Bone marrow (tissue), 2 donors: ENCODE results near the gene THAP6.
"Not testable (repeated sequence)": the region's sequence is repeated elsewhere in the genome, so short reads cannot be mapped to it uniquely, and the experiment has no call there.

Experiments
- DNase-seq, 2 donors: peaks; one replicate each; lab custom pipeline; 2025; lab: John Stamatoyannopoulos, UW

The THAP6 gene

DNA sequence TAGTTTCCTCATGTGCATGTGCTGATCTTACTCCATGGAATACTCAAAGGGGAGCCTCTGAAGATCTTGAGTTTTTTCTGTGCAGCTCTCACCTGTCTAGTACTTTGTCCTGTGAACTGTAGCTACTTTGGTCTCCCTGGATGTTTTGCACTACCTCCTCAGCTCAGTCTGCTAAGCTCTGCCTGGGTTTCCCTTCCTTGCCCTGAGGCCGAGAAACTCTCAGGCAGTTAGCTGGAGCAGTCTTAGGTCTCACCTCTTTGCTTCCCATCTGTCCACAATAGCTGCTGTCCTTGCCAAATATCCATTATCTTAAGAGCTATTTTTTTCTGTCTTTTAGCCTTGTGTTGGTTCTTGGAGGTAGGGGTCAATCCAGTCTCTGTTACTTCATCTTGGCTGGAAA is 11.6 kb downstream of the THAP6 start:
- no peak for DNase-seq

- no peak for DNase-seq
Measured at GRCh38 chr4:75527482-75527881, 13.2 kb downstream of the THAP6 start.

GRCh38 chr4:75530556-75531322 is 16.5 kb downstream of the THAP6 start:
- DNase-seq, result no peak

DNA sequence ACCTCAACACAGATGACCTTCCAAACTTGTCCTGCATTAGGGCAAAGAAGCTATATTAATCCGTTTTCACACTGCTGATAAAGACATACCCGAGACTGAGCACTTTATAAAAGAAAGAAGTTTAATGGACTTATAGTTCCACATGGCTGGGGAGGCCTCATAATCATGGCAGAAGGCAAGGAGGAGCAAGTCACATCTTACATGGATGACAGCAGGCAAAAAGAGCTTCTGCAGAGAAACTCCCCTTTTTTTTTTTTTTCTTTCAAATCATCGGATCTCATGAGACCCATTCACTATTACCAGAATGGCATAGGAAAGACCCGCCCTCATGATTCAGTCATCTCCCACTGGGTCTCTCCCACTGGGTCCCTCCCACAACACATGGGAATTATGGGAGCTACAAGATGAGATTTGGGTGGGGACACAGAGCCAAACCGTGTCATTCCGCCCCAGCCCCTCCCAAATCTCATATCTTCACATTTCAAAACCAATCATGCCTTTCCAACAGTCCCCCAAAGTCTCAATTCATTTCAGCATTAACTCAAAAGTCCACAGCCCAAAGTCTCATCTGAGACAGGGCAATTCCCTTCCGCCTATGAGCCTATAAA is 17.4 kb downstream of the THAP6 start:
- not testable (repeated sequence) for DNase-seq

GRCh38 chr4:75533339-75533887 is 19.1 kb downstream of the THAP6 start:
- DNase-seq, result not testable (repeated sequence)

DNA sequence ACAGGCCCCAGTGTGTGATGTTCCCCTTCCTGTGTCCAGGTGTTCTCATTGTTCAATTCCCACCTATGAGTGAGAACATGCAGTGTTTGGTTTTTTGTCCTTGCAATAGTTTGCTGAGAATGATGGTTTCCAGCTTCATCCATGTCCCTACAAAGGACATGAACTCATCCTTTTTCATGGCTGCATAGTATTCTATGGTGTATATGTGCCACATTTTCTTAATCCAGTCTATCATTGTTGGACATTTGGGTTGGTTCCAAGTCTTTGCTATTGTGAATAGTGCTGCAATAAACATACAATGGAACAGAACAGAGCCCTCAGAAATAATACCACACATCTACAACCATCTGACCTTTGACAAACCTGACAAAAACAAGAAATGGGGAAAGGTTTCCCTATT is 19.7 kb downstream of the THAP6 start:
- not testable (repeated sequence) for DNase-seq

DNA sequence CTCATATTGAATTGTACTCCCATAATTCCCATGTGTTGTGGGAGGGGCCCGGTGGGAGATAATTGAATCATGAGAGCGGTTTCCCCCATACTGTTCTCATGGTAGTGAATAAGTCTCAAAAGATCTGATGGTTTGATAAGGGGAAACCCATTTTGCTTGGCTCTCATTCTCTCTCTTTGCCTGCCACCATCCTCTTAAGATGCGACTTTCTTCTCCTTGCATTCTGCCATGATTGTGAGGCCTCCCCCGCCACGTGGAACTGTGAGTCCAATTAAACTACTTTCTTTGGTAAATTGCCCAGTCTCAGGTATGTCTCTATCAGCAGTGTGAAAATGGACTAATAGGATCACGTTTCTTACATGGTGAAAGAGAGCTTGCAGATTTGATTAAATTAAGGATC is 23.0 kb downstream of the THAP6 start:
- DNase-seq, result not testable (repeated sequence)

DNA sequence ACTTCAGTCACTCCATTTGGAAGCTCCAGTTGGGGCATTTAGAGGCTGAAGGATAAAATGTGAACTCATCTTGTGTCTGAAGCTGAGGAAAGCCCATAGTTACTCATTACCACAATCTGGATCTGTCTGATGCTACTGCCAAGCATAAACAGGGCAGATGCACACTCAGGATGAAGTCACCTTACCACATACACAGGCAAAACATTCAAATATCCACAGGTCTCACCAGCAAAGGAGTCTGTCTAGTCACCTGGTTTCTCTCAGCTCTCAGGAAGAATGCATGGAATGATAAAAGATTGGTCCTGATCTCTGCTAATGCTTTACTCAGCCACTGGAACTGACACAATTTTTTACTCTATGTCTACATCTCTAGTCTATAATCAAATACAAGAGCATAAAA is 28.6 kb downstream of the THAP6 start:
- no peak for DNase-seq

DNA sequence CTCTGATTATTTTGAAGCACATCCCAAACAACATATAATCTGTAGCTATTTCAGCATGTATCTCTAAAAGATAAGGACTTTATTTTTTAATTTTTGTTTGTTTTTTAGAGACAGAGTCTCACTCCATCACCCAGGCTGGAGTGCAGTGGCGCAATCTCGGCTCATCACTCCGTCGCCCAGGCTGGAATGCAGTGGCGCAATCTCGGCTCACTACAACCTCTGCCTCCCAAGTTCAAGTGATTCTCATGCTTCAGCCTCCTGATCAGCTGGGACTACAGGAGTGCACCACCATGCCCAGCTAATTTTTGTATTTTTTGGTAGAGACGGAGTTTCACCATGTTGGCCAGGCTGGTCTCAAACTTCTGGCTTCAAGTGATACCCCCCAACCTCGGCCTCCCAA is 29.9 kb downstream of the THAP6 start:
- DNase-seq, result not testable (repeated sequence)

DNA sequence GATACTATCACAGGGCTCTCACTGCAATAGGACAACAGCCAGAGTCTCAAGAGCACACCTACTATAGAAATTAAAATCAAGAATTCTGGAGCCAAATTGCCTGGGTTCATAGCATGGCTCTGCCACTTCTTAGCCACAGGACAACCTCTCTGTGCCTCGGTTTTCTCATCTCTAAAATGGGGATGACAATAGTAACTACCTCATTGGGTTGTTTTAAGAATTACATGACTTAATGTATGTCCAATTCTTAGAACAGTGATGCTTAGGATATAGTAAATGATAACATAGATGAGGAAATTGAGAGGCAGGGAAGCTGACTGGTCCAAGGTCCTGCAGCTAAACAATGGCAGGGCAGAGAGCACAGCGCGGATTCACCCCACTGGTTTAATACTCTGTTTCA is 30.6 kb downstream of the THAP6 start:
- DNase-seq, result no peak

- no peak for DNase-seq
Measured at GRCh38 chr4:75545526-75545925, 31.3 kb downstream of the THAP6 start.

- no peak for DNase-seq
Measured at GRCh38 chr4:75547647-75548387, 33.5 kb downstream of the THAP6 start.

GRCh38 chr4:75549019-75549418 is 34.7 kb downstream of the THAP6 start:
- DNase-seq, result no peak

DNA sequence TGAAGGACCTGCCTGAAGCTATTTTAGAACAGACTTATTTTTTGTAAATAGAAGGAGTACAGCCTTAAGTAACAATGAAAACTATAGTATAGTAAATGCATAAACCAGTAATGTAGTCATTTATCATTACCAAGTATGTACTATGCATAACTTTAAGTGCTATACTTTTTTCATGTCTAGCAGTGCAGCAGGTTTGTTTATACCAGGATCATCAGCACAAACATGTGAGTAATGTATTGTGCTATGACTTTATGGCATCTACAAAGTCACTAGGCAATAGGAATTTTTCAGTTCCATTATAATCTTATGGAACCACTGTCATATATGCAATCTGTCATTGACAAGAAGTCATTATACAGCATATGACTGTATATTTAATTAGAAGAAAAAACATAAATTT is 38.2 kb downstream of the THAP6 start:
- DNase-seq, result no peak

DNA sequence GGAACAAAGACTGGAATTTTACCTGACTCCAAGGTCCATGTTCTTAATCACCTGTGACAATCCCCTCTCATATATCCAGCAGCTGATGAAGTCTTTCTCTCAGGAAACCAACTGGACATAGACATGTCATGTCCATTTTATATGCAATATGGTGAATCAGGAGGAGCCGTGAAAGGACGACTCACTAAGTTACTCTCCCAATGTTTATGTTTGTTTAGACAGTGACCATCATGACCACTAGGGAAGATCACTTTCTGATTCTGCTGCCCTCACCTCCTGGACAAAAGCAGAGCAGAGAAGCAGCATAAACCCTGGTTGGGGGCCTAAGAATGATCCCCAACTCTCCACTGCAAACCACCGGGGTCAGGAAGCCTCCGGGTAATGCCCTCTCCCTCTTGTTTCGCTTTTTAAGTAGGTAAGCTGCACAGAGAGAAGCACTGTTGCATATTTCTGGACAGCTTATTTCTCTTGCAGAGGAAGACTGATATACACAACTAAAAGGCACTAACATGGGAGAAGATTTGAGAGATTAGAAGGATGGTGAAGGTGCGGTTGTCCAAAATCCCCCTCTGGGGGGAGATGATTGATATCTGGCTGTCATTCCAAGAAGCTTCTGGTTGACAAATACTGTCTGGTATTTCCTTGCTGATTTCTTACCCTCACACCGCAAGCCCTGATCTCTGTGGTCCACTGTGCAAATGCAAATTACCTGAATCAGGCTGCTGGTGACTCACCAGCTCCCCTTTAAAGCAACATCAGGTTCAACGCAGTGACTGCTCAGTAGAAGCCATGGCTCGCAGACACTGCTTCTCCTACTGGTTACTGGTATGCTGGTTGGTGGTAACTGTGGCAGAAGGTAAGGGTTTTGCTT is 41.3 kb downstream of the THAP6 start, which contains the start of gene ODAPH:
Gene ODAPH (plus strand): TSS at position 773 of the 871 bp plus-strand sequence. CDS start 17 bp downstream, at position 790.
- DNase-seq, result no peak

GRCh38 chr4:75557696-75558095 is 43.4 kb downstream of the THAP6 start:
- no peak for DNase-seq

DNA sequence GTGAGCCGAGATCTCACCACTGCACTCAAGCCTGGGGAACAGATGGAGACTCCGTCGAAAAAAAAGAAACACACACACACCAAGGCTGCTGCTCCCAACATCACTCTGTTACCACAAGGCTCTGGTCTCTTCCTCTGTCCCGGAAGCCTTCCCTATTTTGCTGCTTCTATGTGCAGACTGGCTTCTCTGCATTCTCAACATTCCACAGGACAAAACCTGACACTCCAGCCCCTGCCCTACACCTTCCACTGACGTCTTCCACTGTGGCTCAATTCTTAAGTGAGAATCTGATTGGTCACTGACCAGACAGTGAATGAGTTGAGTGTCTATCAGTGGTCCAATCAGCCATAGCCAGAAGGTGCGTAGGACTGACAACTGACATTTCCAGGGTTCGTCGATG is 47.5 kb downstream of the THAP6 start:
- DNase-seq, result no peak

DNA sequence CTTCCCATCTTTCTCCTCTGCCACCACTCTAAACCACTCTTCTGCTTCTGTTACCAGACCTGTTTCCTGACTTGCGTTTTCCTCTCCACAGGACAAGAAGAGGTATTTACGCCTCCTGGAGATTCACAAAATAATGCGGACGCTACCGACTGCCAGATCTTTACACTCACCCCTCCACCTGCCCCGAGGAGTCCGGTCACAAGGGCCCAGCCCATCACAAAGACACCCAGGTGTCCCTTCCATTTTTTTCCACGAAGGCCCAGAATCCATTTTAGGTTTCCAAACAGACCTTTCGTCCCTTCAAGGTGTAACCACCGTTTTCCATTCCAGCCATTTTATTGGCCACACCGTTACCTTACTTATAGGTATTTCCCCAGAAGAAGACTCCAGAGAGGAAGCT is 49.8 kb downstream of the THAP6 start:
- DNase-seq, result no peak

DNA sequence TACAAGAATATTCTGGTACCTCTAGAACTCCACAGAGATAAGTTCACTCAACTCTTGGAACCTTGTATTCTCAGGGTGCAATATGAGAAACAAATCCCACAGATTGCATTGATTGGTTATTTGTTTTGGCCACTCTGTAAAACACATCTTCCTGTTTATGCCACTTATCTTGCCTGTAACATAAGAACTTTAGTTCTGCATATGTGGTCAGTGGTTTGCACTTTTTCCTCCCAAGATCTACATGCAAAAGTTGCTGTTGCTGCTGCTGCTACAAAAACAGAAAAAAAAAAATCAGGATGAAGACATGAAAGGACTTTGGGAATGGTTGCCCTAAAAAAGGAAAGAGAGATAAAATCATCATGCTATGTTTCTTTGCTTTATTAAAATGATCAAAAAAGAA is 51.2 kb downstream of the THAP6 start:
- DNase-seq, result no peak

- no peak for DNase-seq
Measured at GRCh38 chr4:75566911-75567310, 52.6 kb downstream of the THAP6 start.

DNA sequence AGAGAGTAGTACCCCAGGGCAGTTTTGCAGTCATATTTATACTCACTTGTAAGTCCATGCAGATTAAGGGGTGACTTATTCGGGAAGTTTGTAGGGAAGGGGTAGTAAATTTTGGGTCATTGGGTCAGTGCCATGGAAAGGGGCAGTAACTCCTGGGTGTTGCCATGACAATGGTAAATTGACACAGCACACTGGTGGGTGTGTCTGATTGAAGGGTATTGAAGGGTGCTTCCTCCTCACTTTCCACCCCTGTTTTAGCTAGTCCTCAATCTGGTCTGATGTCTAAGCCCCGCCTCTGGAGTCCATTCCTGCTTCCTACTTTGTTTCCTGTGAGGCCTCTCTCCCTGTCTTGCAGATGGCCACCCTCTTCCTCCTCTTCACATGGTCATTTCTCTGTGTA is 53.5 kb downstream of the THAP6 start:
- DNase-seq, result no peak
